Retina (tissue), 1 donor: Measurements from ENCODE around the gene SLTM.
"Not testable (repeated sequence)": the region's sequence is repeated elsewhere in the genome, so short reads cannot be mapped to it uniquely, and the experiment has no call there.

Source experiments
- DNase-seq: peaks from one replicate; pipeline ENCODE4 v3.0.0-alpha.2; 2016

Gene SLTM

GRCh38 chr15:58933281-58934113, at the start of gene SLTM:
Gene SLTM, minus strand, starts transcription at chr15:58933679. Its CDS starts 114 bp downstream, at chr15:58933565.
- DNase-seq, result peak; percentile 98

GRCh38 chr15:58983261-58983660, 49.8 kb upstream of the SLTM start:
- no peak for DNase-seq

GRCh38 chr15:58981808-58982475, 48.5 kb upstream of the SLTM start:
- no peak for DNase-seq

GRCh38 chr15:58980351-58980939, 47.0 kb upstream of the SLTM start:
- DNase-seq, result no peak

GRCh38 chr15:58977887-58978286, 44.4 kb upstream of the SLTM start:
- DNase-seq, result no peak

GRCh38 chr15:58967479-58967878, 34.0 kb upstream of the SLTM start:
- DNase-seq, result no peak

GRCh38 chr15:58966698-58967097, 33.2 kb upstream of the SLTM start:
- no peak for DNase-seq

- DNase-seq, result no peak
Observed at GRCh38 chr15:58962662-58963565, 29.4 kb upstream of the SLTM start.

GRCh38 chr15:58962136-58962535, 28.7 kb upstream of the SLTM start:
- no peak for DNase-seq

GRCh38 chr15:58958811-58959210, 25.3 kb upstream of the SLTM start:
- DNase-seq, result no peak

- peak; percentile 55 for DNase-seq
Observed at GRCh38 chr15:58957101-58957973, 23.9 kb upstream of the SLTM start.

- DNase-seq, result no peak
Observed at GRCh38 chr15:58952751-58953150, 19.3 kb upstream of the SLTM start.

- no peak for DNase-seq
Observed at GRCh38 chr15:58951388-58952007, 18.0 kb upstream of the SLTM start.

- no peak for DNase-seq
Observed at GRCh38 chr15:58947179-58947578, 13.7 kb upstream of the SLTM start.

GRCh38 chr15:58934974-58935373, 1.5 kb upstream of the SLTM start:
- not testable (repeated sequence) for DNase-seq

GRCh38 chr15:58934521-58934920, 1.0 kb upstream of the SLTM start:
- DNase-seq, result peak; percentile 3

- no peak for DNase-seq
Observed at GRCh38 chr15:58934114-58934447, 602 bp upstream of the SLTM start.

- DNase-seq, result no peak
Observed at GRCh38 chr15:58932710-58933280, 684 bp downstream of the SLTM start.

GRCh38 chr15:58931987-58932588, 1.4 kb downstream of the SLTM start:
- DNase-seq, result peak; percentile 2

GRCh38 chr15:58929891-58930416, 3.5 kb downstream of the SLTM start:
- no peak for DNase-seq
